HAP-1 (cell line): ENCODE data around the gene SLC24A3.

Experiments used
- DNase-seq, 2 experiments: peaks; one replicate each; pipeline ENCODE4 v3.0.0-alpha.2; 2016 to 2020; ENCODE audit warnings: low spot score in 2 of 2
- H3K27me3 ChIP-seq: fragments of 250-450 bp; sonication (Bioruptor Pico); 2 replicates; pipeline ENCODE4 v1.5.1; 2020; ENCODE audit warnings: low read depth, mild to moderate bottlenecking, moderate library complexity
- H3K36me3 ChIP-seq: fragments of 250-450 bp; sonication (Bioruptor Pico); replicated peaks from 2 replicates; pipeline ENCODE4 v1.5.1; 2020; ENCODE audit warnings: mild to moderate bottlenecking
- H3K4me1 ChIP-seq: fragments of 250-450 bp; sonication (Bioruptor Pico); 2 replicates; pipeline ENCODE4 v1.5.1; 2020; ENCODE audit warnings: mild to moderate bottlenecking
- H3K4me3 ChIP-seq: fragments of 250-450 bp; sonication (Bioruptor Pico); 2 replicates; pipeline ENCODE4 v1.5.1; 2020; ENCODE audit warnings: mild to moderate bottlenecking, moderate library complexity
- H3K9me3 ChIP-seq: fragments of 250-450 bp; sonication (Bioruptor Pico); 2 replicates; pipeline ENCODE4 v1.5.1; 2020; ENCODE audit warnings: mild to moderate bottlenecking, moderate library complexity
- in situ Hi-C: fragments of 300-500 bp; cut with MboI; formaldehyde crosslinking; loops from 3 replicates; pipeline ENCODE4 v1.14.3; 2020; ENCODE audit warnings: low sequenced_read_pairs, inconsistent platforms, mixed read lengths

SLC24A3 gene

DNA sequence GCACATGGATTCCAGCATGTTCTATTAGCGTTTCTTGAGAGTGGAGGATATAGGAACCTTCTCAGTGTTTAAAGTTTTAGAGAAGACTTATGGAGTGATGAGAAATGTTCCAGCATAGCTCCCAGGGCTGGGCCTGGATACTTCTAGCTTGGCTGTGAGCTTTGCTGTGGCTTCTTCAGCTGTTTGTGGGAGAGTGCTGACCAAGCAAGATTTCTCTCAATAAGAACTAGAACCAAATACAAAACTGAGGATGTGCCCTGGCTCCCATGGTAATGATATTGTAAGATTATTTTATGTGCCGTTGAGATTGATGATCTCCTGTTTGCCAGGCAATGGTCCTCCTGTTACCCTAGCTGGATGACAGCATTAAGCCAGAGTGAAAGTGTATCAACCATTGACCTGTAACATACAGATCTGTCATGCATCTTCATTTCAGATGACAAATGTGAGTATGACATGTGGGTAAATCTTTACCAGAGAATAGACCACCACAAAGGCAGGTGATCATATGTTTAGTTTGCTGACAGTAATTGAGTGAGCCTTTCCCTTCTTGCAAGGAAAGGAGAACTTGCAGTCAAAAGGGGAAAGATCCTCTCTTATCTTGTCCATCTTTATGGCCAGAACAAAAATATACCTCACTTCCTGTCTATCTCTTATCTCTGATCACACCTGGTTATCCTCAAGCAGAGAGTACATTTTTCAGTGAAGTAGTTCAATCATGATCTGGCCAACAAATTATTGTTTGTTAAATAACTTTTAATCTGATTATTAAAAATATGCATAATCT, 180.1 kb downstream of the SLC24A3 start:
- DNase-seq: no peak
- Histone ChIP-seq H3K36me3 (no peaks in the 10 kb centered on the region), H3K4me1 (no peaks in the 10 kb centered on the region), H3K9me3 (no peaks in the 10 kb centered on the region), H3K27me3 (no peaks in the 10 kb centered on the region), H3K4me3 (no peak overlapping the region)
- in situ Hi-C loops: no loop called here

DNA sequence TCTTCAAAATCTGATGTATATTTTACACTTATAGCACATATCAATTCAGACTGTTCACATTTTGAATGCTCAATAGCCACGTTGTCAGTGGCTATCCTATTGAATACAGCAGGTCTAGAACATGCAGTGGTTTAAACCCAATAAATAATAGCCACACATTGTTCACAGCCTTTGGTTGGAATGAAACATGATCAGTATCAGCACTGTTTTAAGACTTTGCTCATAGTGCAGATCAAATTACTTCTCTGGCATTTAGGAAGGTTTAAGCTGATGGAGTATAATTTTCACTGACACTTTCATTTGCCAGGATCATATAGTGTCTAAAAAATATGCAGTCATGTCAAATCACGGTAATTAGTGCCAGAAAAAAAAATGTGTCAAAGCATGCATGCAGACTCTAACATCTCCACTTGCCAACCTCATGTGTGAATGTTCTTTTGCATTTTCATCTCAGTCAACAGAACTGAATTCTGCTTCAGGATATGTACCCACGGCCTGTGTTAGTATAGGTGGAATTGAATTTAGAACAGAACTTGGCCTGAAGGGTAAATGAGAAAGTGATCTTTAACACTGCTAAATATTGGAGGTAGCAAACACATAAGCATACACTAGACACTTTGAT, 184.1 kb downstream of the SLC24A3 start:
- Histone ChIP-seq H3K9me3 (no peaks in the 10 kb centered on the region), H3K27me3 (no peaks in the 10 kb centered on the region), H3K36me3 (no peaks in the 10 kb centered on the region), H3K4me3 (no peak overlapping the region), H3K4me1 (no peaks in the 10 kb centered on the region)
- in situ Hi-C loops: no loop called here
- DNase-seq: no peak

DNA sequence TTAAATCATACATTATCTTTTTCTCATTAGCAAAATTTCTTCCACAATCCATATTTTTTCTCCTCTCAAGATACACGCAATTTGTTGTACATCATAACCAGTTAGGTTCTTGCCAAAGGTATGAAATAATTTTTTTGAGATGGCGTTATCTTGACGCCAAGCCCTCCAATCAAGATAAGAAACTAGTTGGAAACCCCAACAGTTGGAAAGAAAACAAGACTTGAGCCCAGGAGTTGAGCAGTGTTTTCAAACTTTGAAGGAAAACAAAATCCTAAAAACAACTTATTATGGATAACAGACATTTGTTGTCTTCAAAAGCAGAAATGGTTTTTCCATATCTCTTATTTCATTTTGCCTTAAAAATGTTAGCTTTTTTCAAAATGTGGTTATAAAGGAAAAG, 184.8 kb downstream of the SLC24A3 start:
- Histone ChIP-seq H3K36me3 (no peaks in the 10 kb centered on the region), H3K27me3 (no peaks in the 10 kb centered on the region), H3K4me3 (no peak overlapping the region), H3K9me3 (no peaks in the 10 kb centered on the region), H3K4me1 (no peaks in the 10 kb centered on the region)
- DNase-seq: no peak
- in situ Hi-C loops: no loop called here

DNA sequence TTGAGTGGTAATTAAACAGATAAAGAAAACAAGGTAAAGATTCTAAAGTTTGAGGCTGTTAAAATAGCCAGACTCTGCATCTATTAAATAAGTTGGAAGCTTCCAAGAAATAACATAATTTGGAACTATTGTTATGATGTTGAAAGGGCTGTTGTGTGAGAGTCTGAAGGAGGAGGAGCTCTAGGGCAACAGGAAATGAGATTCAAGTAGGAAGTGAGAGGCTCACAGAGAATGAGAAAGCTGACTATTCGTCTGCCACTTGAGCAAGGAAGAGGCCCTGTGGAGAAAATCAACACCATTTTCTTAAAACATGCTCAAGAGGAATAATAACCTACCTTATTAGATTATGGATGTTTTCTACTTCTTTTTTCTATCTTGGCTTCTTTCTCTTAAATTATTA, 185.2 kb downstream of the SLC24A3 start:
- Histone ChIP-seq H3K4me1 (no peaks in the 10 kb centered on the region), H3K9me3 (no peaks in the 10 kb centered on the region), H3K27me3 (no peaks in the 10 kb centered on the region), H3K4me3 (no peak overlapping the region), H3K36me3 (no peaks in the 10 kb centered on the region)
- no peak for DNase-seq
- in situ Hi-C loops: no loop called here

DNA sequence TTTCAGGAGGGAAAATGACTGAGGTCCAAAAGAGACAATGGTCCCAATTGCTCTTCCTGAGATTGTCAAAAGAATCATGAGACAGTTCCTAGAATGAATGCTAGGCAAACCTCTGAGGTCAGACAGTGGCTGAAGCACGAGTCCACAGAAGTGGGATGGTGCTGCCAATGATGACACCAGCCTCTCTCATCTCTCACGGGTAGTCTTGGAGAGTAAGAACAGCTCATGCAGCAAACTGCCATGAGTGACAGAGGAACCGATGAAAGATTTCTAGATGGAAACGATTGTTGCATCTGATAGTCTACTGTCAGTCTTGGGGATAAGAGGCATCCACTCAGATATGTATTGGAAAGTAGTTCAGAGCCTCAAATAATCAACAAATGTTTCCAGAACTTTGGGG, 188.7 kb downstream of the SLC24A3 start:
- no peaks in the 10 kb centered on the region for H3K4me1 ChIP-seq
- DNase-seq: no peak
- no peak overlapping the region for H3K4me3 ChIP-seq
- H3K27me3 ChIP-seq: no peaks in the 10 kb centered on the region
- in situ Hi-C loops: no loop called here
- H3K36me3 ChIP-seq: no peaks in the 10 kb centered on the region
- H3K9me3 ChIP-seq: no peaks in the 10 kb centered on the region

DNA sequence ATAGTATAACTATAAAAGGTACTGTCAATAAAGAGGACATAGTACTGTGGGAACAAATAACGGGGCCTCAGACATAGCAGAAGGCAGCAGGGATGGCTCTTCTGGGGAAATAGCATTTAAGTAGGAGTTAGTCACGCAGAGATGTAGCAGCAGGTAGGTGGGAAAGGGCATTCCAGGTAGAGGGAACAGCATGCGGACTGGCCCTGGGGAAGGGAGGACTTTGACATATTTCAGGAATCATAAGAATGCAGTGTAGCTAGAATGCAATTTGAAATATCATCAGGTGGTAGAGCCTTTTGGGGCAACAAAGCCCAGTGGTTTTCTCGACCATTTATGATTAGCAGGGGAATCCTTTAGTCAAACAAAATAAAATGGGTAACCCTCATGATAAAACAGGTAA, 191.1 kb downstream of the SLC24A3 start:
- Histone ChIP-seq H3K27me3 (no peaks in the 10 kb centered on the region), H3K9me3 (no peaks in the 10 kb centered on the region), H3K36me3 (no peaks in the 10 kb centered on the region), H3K4me1 (no peaks in the 10 kb centered on the region), H3K4me3 (no peak overlapping the region)
- in situ Hi-C loops: no loop called here
- DNase-seq: no peak

DNA sequence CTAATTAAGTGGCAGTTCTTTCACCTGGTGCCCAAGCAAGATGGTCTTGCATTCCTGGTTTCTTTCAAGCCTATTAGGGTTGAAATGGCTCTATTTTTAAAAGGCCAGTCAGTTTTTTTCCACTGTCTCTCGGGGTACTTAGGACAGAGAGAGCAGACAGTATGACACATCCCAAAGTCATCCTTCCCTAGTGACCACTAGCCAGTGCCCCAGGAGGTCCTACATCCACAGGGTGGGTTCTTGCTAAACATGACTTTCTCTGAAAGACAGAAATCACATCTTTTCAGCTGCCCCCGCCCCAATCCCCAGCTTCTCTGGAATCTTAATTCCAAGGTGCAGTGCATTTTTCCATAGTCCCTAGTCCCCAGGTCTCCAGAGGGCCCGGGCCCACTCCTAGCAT, 192.4 kb downstream of the SLC24A3 start:
- H3K9me3 ChIP-seq: no peaks in the 10 kb centered on the region
- H3K4me1 ChIP-seq: no peaks in the 10 kb centered on the region
- H3K4me3 ChIP-seq: no peak overlapping the region
- DNase-seq: no peak
- in situ Hi-C loops: no loop called here
- H3K36me3 ChIP-seq: no peaks in the 10 kb centered on the region
- no peaks in the 10 kb centered on the region for H3K27me3 ChIP-seq

DNA sequence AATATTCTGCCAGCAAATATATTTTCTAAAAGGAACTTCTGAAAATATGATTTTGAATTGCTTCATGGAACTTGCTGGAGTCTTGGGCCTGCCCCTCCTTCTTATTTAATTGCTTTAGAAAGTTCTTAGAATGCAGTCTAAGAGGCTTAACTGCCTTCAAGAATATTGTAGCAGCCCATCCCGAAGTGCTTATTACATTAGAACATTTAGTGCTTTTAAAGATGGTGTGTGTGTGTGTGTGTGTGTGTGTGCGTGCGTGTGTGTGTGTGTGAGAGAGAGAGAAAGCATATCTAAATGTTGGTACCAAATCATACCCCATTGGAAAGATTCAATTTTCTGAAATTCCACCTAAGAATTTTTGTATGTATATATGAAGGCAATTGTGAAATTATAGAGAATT, 193.5 kb downstream of the SLC24A3 start:
- Histone ChIP-seq H3K4me1 (no peaks in the 10 kb centered on the region), H3K36me3 (no peaks in the 10 kb centered on the region), H3K9me3 (no peaks in the 10 kb centered on the region), H3K4me3 (no peak overlapping the region), H3K27me3 (no peaks in the 10 kb centered on the region)
- in situ Hi-C loops: no loop called here
- no peak for DNase-seq

DNA sequence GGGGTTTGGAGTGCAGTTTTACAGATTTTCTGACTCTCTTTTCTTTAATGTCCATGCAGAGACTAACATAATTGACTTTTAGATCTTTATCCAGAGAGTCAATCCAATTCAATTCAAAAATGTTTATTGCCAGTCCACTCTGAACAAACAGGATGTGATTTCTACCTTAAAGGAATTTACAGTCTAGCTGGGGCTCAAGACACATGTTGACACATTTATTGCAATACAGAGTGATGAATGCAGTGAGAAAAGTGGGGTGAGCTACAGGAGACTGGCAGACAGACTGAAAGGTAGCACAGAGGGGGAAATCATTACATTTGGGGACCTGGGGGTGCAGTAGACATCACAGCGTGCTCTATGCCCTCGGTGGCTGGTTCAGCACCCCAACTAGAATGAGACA, 193.9 kb downstream of the SLC24A3 start:
- H3K4me3 ChIP-seq: no peak overlapping the region
- DNase-seq: no peak
- no peaks in the 10 kb centered on the region for H3K4me1 ChIP-seq
- no peaks in the 10 kb centered on the region for H3K9me3 ChIP-seq
- H3K36me3 ChIP-seq: no peaks in the 10 kb centered on the region
- no peaks in the 10 kb centered on the region for H3K27me3 ChIP-seq
- in situ Hi-C loops: no loop called here

DNA sequence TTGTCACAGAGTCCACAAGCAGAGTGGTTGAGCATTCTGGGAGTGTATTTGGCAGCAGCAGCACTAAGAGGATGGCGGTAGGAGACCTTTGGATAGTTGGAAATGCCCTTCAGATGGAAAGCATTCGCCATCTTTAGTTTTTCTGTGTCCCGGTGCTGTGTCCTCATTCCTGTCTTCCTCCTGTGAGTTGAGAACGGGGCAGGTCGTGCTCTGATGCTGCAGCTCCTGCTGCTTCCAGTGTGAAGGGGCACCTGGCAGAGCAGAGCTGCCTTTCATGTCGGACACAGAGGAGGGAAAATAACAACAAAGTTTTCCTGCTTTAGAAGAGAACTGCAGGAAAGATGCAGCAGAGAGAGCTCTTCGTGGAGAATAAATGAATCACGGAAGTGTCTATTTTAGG, 194.8 kb downstream of the SLC24A3 start:
- Histone ChIP-seq H3K27me3 (no peaks in the 10 kb centered on the region), H3K4me3 (no peak overlapping the region), H3K36me3 (no peaks in the 10 kb centered on the region), H3K9me3 (no peaks in the 10 kb centered on the region), H3K4me1 (no peaks in the 10 kb centered on the region)
- no peak for DNase-seq
- in situ Hi-C loops: no loop called here

DNA sequence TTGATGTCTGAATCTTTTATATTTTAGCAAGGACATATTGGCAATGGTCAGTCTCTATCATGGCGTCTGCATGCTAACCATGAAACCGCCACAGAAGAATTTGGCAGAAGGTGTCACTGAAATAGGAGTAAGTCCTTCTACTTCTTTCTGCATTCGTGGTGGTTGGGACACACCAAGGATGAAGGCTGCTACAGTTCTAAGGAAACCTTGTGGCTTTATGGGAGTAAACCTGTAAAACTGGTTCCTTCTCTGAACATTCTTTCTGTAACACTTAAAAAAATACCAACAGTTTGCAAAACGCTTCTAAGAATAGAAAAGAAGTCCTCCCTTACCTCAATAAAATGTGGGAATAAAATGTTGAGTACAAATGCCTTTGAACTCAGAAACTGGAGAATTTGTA, 195.3 kb downstream of the SLC24A3 start:
- Histone ChIP-seq H3K4me1 (no peaks in the 10 kb centered on the region), H3K9me3 (no peaks in the 10 kb centered on the region), H3K27me3 (no peaks in the 10 kb centered on the region), H3K4me3 (no peak overlapping the region), H3K36me3 (no peaks in the 10 kb centered on the region)
- in situ Hi-C loops: no loop called here
- DNase-seq: no peak

DNA sequence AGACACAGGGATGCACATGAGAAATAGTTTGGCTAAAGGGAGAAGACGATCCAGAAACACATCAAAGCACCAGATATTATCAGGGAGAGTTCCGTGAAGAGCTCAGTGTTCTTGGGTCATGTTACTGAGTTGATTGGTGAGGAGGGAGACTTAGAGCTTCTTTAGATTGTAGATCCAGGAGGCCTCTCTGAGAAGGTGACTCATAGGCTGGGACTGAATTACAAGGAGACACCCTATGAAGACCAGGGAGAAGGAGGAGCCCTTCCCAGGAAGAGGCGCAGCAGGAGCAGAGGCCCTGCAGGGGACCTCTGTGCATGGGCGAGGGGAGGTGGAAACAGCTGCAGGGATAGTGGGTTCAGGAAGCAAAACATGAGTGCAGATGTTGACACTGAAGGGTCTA, 196.5 kb downstream of the SLC24A3 start:
- no peaks in the 10 kb centered on the region for H3K27me3 ChIP-seq
- no peak for DNase-seq
- H3K4me1 ChIP-seq: no peaks in the 10 kb centered on the region
- in situ Hi-C loops: no loop called here
- H3K4me3 ChIP-seq: no peak overlapping the region
- no peaks in the 10 kb centered on the region for H3K9me3 ChIP-seq
- no peaks in the 10 kb centered on the region for H3K36me3 ChIP-seq

DNA sequence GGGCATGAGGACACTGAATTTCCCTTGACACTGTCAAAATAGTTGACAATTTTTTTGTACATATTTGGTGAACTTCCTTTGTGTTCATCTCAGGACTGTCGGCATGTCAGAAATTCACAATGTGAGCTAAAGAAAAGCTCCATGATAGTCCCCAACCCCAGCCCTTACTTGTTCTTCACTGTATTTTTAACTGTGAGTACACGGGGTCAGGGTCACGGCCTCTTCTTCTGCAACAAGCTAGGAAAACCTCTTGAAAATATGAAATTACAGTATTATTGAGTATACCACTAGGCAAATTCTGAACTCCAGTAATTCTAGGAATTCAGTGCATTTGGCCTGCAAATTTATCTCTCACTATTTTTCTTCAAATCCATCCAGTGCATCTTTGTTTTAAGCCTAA, 199.4 kb downstream of the SLC24A3 start:
- H3K4me1 ChIP-seq: no peaks in the 10 kb centered on the region
- no peak overlapping the region for H3K4me3 ChIP-seq
- DNase-seq: no peak
- H3K36me3 ChIP-seq: no peaks in the 10 kb centered on the region
- no peaks in the 10 kb centered on the region for H3K27me3 ChIP-seq
- H3K9me3 ChIP-seq: no peaks in the 10 kb centered on the region
- in situ Hi-C loops: no loop called here

DNA sequence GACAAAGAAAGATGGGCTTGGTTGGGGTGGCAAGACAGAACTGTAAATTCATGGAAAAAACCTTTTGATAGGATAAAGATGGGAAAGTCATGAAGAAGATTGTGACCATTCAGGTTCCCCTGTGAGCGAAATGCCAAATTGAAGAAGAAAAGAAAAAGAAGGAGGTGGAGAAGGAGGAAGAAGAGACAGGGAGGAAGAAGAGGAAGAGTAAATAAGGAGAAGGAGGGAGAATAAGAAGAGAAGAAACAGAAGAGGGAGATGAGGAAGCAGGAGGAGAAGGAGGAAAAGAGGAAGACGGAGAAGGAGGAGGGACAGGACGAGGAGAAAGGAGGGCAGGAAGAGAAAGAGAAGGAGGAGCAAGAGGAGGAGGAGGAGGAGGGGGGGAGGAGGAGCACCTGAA, 199.8 kb downstream of the SLC24A3 start:
- in situ Hi-C loops: no loop called here

DNA sequence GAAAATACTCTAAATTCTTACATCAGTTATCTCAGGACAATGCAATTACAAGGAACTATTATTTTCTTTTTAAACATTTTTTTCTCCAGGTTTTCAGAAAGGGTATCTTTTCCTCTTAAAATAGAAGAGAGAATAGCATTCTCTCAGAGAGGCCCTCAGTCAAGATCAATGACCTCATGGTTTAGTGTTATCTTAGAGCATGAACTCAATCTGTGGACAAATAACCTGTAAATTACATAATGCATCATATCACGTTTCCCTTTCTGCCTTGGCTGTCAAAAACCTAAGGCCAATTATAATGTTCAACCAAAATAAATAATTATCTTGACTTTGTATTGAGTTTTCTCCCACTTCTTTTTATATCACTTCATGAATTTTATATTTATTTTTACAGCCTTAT, 202.2 kb downstream of the SLC24A3 start:
- no peaks in the 10 kb centered on the region for H3K36me3 ChIP-seq
- no peaks in the 10 kb centered on the region for H3K9me3 ChIP-seq
- no peak for DNase-seq
- in situ Hi-C loops: no loop called here
- no peak overlapping the region for H3K4me3 ChIP-seq
- no peaks in the 10 kb centered on the region for H3K4me1 ChIP-seq
- no peaks in the 10 kb centered on the region for H3K27me3 ChIP-seq

More for the DNA sequence above, 199.8 kb downstream of the SLC24A3 start:
- Histone ChIP-seq H3K4me1 (no peaks in the 10 kb centered on the region), H3K36me3 (no peaks in the 10 kb centered on the region), H3K4me3 (no peak overlapping the region), H3K27me3 (no peaks in the 10 kb centered on the region), H3K9me3 (no peaks in the 10 kb centered on the region)
- no peak for DNase-seq
